Activated CD4-positive, alpha-beta T cell treated with anti-CD3 and anti-CD28 coated beads for 36 hours (primary cell): ENCODE measurements around the gene CTNNA2. TPM values are rescaled to one million over a fixed set of nuclear protein-coding genes. Genes with fewer than 3 reads are reported as not detected.

Experiments used
- ATAC-seq: fragments of 200-7000 bp; cut with Tn5 transposase; one replicate; pipeline ENCODE4 v1.10.0; 2021; ENCODE audit warnings: mild to moderate bottlenecking, moderate library complexity
- CTCF ChIA-PET: fragments of 350-600 bp; sonication (Branson Sonifier 250); formaldehyde crosslinking; loops from one replicate; lab custom pipeline; 2021; ENCODE audit warnings: antibody characterized with exemption; lab: Charles Lee
- POLR2A ChIA-PET: fragments of 350-600 bp; sonication (Branson Sonifier 250); formaldehyde crosslinking; loops from one replicate; lab custom pipeline; 2021; ENCODE audit warnings: antibody characterized with exemption, inconsistent platforms; lab: Charles Lee
- DNase-seq: peaks from one replicate; pipeline ENCODE4 v3.0.0-alpha.2; 2020
- H3K27ac Mint-ChIP-seq: one replicate; pipeline ENCODE4 v1.8.0; 2021; ENCODE audit warnings: mixed read lengths
- H3K27me3 Mint-ChIP-seq: one replicate; pipeline ENCODE4 v1.8.0; 2021; ENCODE audit warnings: mixed read lengths
- H3K36me3 Mint-ChIP-seq: one replicate; pipeline ENCODE4 v1.8.0; 2021; ENCODE audit warnings: low read depth, mixed read lengths
- H3K4me1 Mint-ChIP-seq: one replicate; pipeline ENCODE4 v1.8.0; 2021; ENCODE audit warnings: mixed read lengths
- H3K4me3 Mint-ChIP-seq: one replicate; pipeline ENCODE4 v1.8.0; 2021; ENCODE audit warnings: mild to moderate bottlenecking, moderate library complexity, mixed read lengths
- H3K9me3 Mint-ChIP-seq: one replicate; pipeline ENCODE4 v1.8.0; 2021; ENCODE audit warnings: low read depth, mixed read lengths
- intact Hi-C, 2 experiments: fragments of 100-400 bp; cut with DNase I in 1 of 2; cut with micrococcal nuclease in 1 of 2; formaldehyde crosslinking; loops; one replicate each; pipeline versions ENCODE4 v1.14.2 to v1.15.1; 2022 to 2024; cut with DNase I, micrococcal nuclease
- total RNA-seq, 2 experiments: library from RNA; stranded (reverse); gene quantifications; one replicate each; pipeline ENCODE4 v1.2.3, GENCODE V29; 2021

The CTNNA2 gene
- total RNA-seq, 2 experiments from 2014 or later = not detected

DNA sequence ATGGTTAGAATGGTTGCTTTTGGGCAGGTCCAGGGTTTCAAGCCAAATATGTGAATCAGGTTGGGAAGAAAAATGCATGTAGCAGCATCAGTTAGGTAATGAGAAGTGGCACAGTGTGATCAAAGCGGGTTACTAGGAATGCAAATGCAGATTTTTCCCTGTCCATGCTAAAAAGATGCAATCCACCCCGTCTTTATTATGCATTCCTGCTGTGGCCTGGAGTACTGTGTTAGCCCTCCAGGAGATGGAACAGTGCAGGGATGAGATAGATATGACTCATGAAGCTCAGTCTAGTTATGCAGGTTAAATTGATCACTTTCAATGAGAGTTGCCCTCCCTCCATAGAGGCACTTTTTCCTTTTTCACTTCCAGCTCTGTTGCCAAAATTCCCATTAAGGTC lies 283.8 kb downstream of the CTNNA2 start:
- no peak for ATAC-seq
- intact Hi-C loops = no loop called here
- POLR2A ChIA-PET = no interaction called here
- no peak overlapping the region for H3K27ac Mint-ChIP-seq
- H3K27me3 Mint-ChIP-seq = no peaks in the 10 kb centered on the region
- CTCF ChIA-PET = no interaction called here
- H3K9me3 Mint-ChIP-seq = peaks cover 3% of the 10 kb centered on the region
- H3K4me1 Mint-ChIP-seq = no peaks in the 10 kb centered on the region
- no peaks in the 10 kb centered on the region for H3K36me3 Mint-ChIP-seq
- no peak for DNase-seq
- no peak overlapping the region for H3K4me3 Mint-ChIP-seq

- no peak overlapping the region for H3K27ac Mint-ChIP-seq
- intact Hi-C loops = no loop called here
- no peak for DNase-seq
- peaks cover 3% of the 10 kb centered on the region for H3K9me3 Mint-ChIP-seq
- H3K36me3 Mint-ChIP-seq = no peaks in the 10 kb centered on the region
- CTCF ChIA-PET = no interaction called here
- no peak for ATAC-seq
- no peak overlapping the region for H3K4me3 Mint-ChIP-seq
- no peaks in the 10 kb centered on the region for H3K4me1 Mint-ChIP-seq
- no peaks in the 10 kb centered on the region for H3K27me3 Mint-ChIP-seq
- POLR2A ChIA-PET = no interaction called here
Observed at GRCh38 chr2:79798776-79799175, 285.9 kb downstream of the CTNNA2 start.

DNA sequence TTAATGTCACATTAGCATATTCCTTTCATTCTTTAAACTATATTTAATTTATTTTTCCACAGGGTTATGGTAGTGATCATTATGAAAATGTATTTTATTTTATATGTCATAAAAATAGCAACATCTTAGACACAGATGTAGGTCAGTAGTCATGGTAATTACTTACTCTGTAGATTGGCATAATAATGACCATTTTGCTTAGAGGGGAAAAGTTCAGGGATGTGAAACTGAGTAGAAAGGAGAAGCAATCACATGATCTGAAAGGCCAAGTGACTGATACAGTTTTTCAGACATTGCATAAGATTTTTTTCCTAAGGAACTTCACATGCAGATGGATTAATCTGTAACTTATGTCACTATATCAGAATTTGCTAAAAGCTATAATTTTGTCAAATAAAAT lies 286.9 kb downstream of the CTNNA2 start:
- intact Hi-C loops = no loop called here
- Mint-ChIP-seq H3K4me1 (no peaks in the 10 kb centered on the region), H3K27ac (no peak overlapping the region), H3K36me3 (no peaks in the 10 kb centered on the region), H3K4me3 (no peak overlapping the region), H3K9me3 (peaks cover 3% of the 10 kb centered on the region), H3K27me3 (no peaks in the 10 kb centered on the region)
- no peak for ATAC-seq
- ChIA-PET CTCF (no interaction called here), POLR2A (no interaction called here)
- no peak for DNase-seq

DNA sequence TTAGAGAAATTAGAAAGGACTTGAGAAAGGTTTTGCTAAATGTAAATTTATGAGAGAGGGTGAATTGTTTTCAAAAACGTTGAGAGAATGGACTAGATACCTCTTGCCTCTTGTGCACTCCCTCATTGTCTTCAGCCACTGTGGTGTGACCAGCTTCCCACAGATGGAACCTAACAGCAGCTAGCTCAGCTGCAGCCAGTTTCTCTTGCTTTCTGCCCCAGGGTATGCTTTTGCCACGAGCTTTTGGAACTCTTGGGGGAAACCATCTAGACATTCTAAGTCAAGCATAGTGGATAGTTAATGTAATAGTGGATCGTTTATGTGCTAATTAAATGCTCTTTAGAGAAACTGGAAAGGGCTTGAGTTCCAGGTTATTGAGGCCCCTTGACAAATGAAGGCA lies 288.2 kb downstream of the CTNNA2 start:
- CTCF ChIA-PET = no interaction called here
- Mint-ChIP-seq H3K36me3 (no peaks in the 10 kb centered on the region), H3K9me3 (peaks cover 3% of the 10 kb centered on the region), H3K4me1 (no peaks in the 10 kb centered on the region), H3K4me3 (no peak overlapping the region), H3K27ac (no peak overlapping the region), H3K27me3 (no peaks in the 10 kb centered on the region)
- ATAC-seq (no peak), DNase-seq (no peak)
- POLR2A ChIA-PET = no interaction called here
- intact Hi-C loops = no loop called here

GRCh38 chr2:79817288-79817687 lies 304.4 kb downstream of the CTNNA2 start:
- intact Hi-C loops = no loop called here
- H3K27ac Mint-ChIP-seq = no peak overlapping the region
- no peak for DNase-seq
- no peaks in the 10 kb centered on the region for H3K4me1 Mint-ChIP-seq
- ChIA-PET POLR2A (no interaction called here), CTCF (no interaction called here)
- H3K4me3 Mint-ChIP-seq = no peak overlapping the region
- ATAC-seq = no peak
- no peaks in the 10 kb centered on the region for H3K27me3 Mint-ChIP-seq
- no peaks in the 10 kb centered on the region for H3K36me3 Mint-ChIP-seq
- H3K9me3 Mint-ChIP-seq = peaks cover 9% of the 10 kb centered on the region

DNA sequence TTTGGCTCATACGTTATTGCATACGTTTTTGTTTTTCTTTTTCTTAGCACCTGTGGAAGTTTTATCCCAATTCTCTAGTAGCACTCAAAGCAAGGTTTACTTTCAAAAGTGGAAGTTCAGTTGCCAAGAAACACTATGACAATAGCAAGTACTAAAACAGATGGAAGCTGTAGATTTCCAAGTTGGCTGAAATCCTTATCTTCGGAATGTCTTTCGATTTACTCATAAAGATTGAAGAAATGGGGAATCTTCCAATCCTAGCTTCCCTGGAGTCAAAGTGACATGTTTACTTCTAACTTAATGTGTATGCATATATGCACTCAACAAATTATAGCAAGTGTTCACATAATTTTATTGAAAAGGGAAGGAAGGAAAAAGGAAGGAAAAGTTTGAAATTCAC lies 307.4 kb downstream of the CTNNA2 start:
- H3K4me3 Mint-ChIP-seq = no peak overlapping the region
- CTCF ChIA-PET = no interaction called here
- ATAC-seq (no peak), DNase-seq (no peak)
- no peaks in the 10 kb centered on the region for H3K4me1 Mint-ChIP-seq
- POLR2A ChIA-PET = no interaction called here
- no peak overlapping the region for H3K27ac Mint-ChIP-seq
- H3K27me3 Mint-ChIP-seq = no peaks in the 10 kb centered on the region
- peaks cover 14% of the 10 kb centered on the region for H3K9me3 Mint-ChIP-seq
- H3K36me3 Mint-ChIP-seq = no peaks in the 10 kb centered on the region
- intact Hi-C loops = no loop called here

- no peaks in the 10 kb centered on the region for H3K27me3 Mint-ChIP-seq
- H3K4me3 Mint-ChIP-seq = no peak overlapping the region
- H3K27ac Mint-ChIP-seq = no peak overlapping the region
- no peaks in the 10 kb centered on the region for H3K36me3 Mint-ChIP-seq
- ATAC-seq (no peak), DNase-seq (no peak)
- CTCF ChIA-PET = no interaction called here
- peaks cover 14% of the 10 kb centered on the region for H3K9me3 Mint-ChIP-seq
- POLR2A ChIA-PET = no interaction called here
- intact Hi-C loops = no loop called here
- no peaks in the 10 kb centered on the region for H3K4me1 Mint-ChIP-seq
Observed at GRCh38 chr2:79822136-79822535, 309.3 kb downstream of the CTNNA2 start.

- CTCF ChIA-PET = no interaction called here
Observed at GRCh38 chr2:79824086-79824786, 311.4 kb downstream of the CTNNA2 start.

GRCh38 chr2:79827881-79828280 lies 315.0 kb downstream of the CTNNA2 start:
- POLR2A ChIA-PET = no interaction called here
- intact Hi-C loops = no loop called here
- no peaks in the 10 kb centered on the region for H3K4me1 Mint-ChIP-seq
- no peaks in the 10 kb centered on the region for H3K36me3 Mint-ChIP-seq
- no peak overlapping the region for H3K27ac Mint-ChIP-seq
- CTCF ChIA-PET = no interaction called here
- H3K4me3 Mint-ChIP-seq = no peak overlapping the region
- no peak for DNase-seq
- H3K9me3 Mint-ChIP-seq = peaks cover 5% of the 10 kb centered on the region
- no peak for ATAC-seq
- no peaks in the 10 kb centered on the region for H3K27me3 Mint-ChIP-seq

More at GRCh38 chr2:79824086-79824786, 311.4 kb downstream of the CTNNA2 start:
- no peaks in the 10 kb centered on the region for H3K36me3 Mint-ChIP-seq
- no peak for ATAC-seq
- H3K4me1 Mint-ChIP-seq = no peaks in the 10 kb centered on the region
- POLR2A ChIA-PET = no interaction called here
- H3K4me3 Mint-ChIP-seq = no peak overlapping the region
- no peaks in the 10 kb centered on the region for H3K27me3 Mint-ChIP-seq
- no peak overlapping the region for H3K27ac Mint-ChIP-seq
- no peak for DNase-seq
- intact Hi-C loops = no loop called here
- peaks cover 12% of the 10 kb centered on the region for H3K9me3 Mint-ChIP-seq

DNA sequence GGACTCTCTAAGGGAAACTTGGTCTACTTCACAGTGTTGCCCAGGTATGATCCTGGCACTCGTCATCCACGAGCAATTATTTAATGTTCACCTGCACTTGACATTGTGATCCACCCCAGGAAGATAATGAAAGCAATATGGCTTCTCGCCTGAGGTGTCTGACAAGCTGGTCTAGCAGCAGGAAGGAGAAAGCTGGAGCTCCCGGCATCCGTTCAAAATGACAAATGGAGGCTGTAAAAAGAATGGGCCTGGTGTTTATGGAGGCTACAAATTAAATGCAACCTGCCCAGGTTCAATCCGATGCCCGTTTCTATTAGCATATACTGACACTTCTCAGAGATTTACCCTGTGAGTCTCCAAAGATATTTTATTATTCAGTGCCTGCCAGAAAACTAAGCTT lies 317.6 kb downstream of the CTNNA2 start:
- Mint-ChIP-seq H3K27ac (no peak overlapping the region), H3K9me3 (no peaks in the 10 kb centered on the region), H3K27me3 (no peaks in the 10 kb centered on the region), H3K4me1 (no peaks in the 10 kb centered on the region), H3K36me3 (no peaks in the 10 kb centered on the region), H3K4me3 (no peak overlapping the region)
- ChIA-PET POLR2A (no interaction called here), CTCF (no interaction called here)
- DNase-seq = no peak
- intact Hi-C loops = loop anchor here in 1 of 2 experiments (5.0 kb wide), 1 partner anchor 977 kb away; no protein-coding TSS in a partner anchor
- ATAC-seq = no peak

- Mint-ChIP-seq H3K9me3 (peaks cover 2% of the 10 kb centered on the region), H3K27ac (no peak overlapping the region), H3K4me1 (no peaks in the 10 kb centered on the region), H3K36me3 (no peaks in the 10 kb centered on the region), H3K27me3 (no peaks in the 10 kb centered on the region), H3K4me3 (no peak overlapping the region)
- no peak for ATAC-seq
- POLR2A ChIA-PET = no interaction called here
- DNase-seq = no peak
- intact Hi-C loops = loop anchor here in 1 of 2 experiments (5.0 kb wide), 1 partner anchor 975 kb away; no protein-coding TSS in a partner anchor
- CTCF ChIA-PET = no interaction called here
Observed at GRCh38 chr2:79831961-79832360, 319.1 kb downstream of the CTNNA2 start.

DNA sequence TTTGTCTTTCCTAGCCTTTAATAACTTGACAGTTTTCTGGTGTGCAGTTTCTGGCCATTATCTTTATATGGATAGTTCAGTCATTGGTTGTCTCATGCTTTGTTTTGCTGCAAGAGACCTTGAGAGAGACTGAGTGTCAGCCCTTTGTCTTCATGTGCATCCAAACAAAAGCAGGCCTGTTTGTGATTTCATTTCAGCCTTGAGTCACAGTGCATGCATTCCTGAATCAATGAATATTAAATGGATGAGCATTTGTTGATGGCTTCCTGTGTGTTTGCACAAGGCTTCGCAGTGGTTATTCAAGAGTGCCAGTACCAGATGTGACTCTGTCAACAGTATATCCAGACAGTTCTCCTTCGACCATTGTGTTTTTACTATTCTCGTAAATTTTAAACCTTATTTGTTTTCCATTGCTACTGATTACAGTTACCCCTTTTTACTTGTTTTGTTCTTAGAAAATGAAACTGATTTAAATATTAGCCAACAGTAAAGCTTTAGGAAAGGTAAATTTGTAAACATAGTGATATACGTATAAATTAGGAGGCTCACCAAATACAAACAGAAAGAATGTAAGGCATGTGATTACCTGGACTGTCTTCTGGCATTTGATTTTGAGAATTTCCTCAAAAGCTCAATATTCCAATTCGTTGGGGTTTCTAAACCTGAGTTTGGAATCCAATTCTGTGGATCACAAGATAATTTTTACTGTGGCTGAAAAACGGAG lies 319.8 kb downstream of the CTNNA2 start:
- Mint-ChIP-seq H3K4me1 (no peaks in the 10 kb centered on the region), H3K36me3 (no peaks in the 10 kb centered on the region), H3K9me3 (peaks cover 2% of the 10 kb centered on the region), H3K27ac (no peak overlapping the region), H3K4me3 (no peak overlapping the region), H3K27me3 (no peaks in the 10 kb centered on the region)
- DNase-seq (no peak), ATAC-seq (no peak)
- intact Hi-C loops = loop anchor here in 1 of 2 experiments (5.0 kb wide), 1 partner anchor 975 kb away; no protein-coding TSS in a partner anchor
- CTCF ChIA-PET = no interaction called here
- POLR2A ChIA-PET = no interaction called here
